Naive thymus-derived CD8-positive, alpha-beta T cell (primary cell): ENCODE data around the gene ATF6B. TPM values are rescaled to one million over a fixed set of nuclear protein-coding genes. Genes with fewer than 3 reads are reported as not detected.
A peak's percentile ranks its signal among the peaks of the same experiment; 100 is the strongest.

ENCODE experiments used
- ATAC-seq, 2 donors: fragments of 150-1000 bp; cut with Tn5 transposase in 1 of 2; sonication (Bioruptor Pico), chemical (Tn5 transposase) in 1 of 2; 1 replicate in 1 of 2; 2 replicates in 1 of 2; pipeline ENCODE4 v1.10.0; 2021; ENCODE audit warnings: mild to moderate bottlenecking in 2 of 2, moderate library complexity in 2 of 2
- POLR2A ChIA-PET: fragments of 350-600 bp; sonication (Branson Sonifier 250); formaldehyde crosslinking; loops from one replicate; lab custom pipeline; 2021; ENCODE audit warnings: antibody characterized with exemption; lab: Charles Lee
- DNase-seq, 10 donors: peaks; one replicate each; pipeline versions ENCODE4 v3.0.0 to v3.0.0-alpha.2; 2020 to 2022
- H3K27ac Mint-ChIP-seq, 10 donors: one replicate each; pipeline ENCODE4 v1.8.0; 2020 to 2022; ENCODE audit warnings: mild to moderate bottlenecking in 10 of 10, mixed read lengths in 10 of 10, moderate library complexity in 4 of 10, inconsistent platforms in 1 of 10
- H3K27me3 Mint-ChIP-seq, 5 donors: one replicate each; pipeline ENCODE4 v1.8.0; 2021 to 2022; ENCODE audit warnings: mixed read lengths in 5 of 5
- H3K36me3 Mint-ChIP-seq, 3 donors: one replicate each; pipeline ENCODE4 v1.8.0; 2020 to 2022; ENCODE audit warnings: mixed read lengths in 3 of 3, mild to moderate bottlenecking in 2 of 3, inconsistent platforms in 1 of 3
- H3K4me1 Mint-ChIP-seq, 4 donors: one replicate each; pipeline ENCODE4 v1.8.0; 2021 to 2022; ENCODE audit warnings: mixed read lengths in 4 of 4
- H3K4me3 Mint-ChIP-seq, 10 donors: one replicate each; pipeline ENCODE4 v1.8.0; 2020 to 2022; ENCODE audit warnings: mild to moderate bottlenecking in 10 of 10, mixed read lengths in 10 of 10, moderate library complexity in 6 of 10, inconsistent platforms in 1 of 10
- H3K9me3 Mint-ChIP-seq, 9 donors: one replicate each; pipeline ENCODE4 v1.8.0; 2020 to 2022; ENCODE audit warnings: mixed read lengths in 9 of 9, mild to moderate bottlenecking in 3 of 9, inconsistent platforms in 1 of 9, moderate library complexity in 1 of 9
- polyA plus RNA-seq, 3 donors: library from polyadenylated mRNA; unstranded; fragments of 300-500 nt; fragmentation: Illumina TruSeq; gene quantifications; one replicate each; pipeline ENCODE4 v1.2.3, GENCODE V29; 2021
- total RNA-seq, 8 experiments: library from RNA in 2 of 8; stranded (reverse) in 2 of 8; gene quantifications; one replicate each; pipeline ENCODE4 v1.2.3 and lab custom pipeline; 2021 to 2026

ATF6B gene
- total and polyA plus RNA-seq, 5 experiments from 2014 or later = 17.5 to 141 (median 25.7) TPM

DNA sequence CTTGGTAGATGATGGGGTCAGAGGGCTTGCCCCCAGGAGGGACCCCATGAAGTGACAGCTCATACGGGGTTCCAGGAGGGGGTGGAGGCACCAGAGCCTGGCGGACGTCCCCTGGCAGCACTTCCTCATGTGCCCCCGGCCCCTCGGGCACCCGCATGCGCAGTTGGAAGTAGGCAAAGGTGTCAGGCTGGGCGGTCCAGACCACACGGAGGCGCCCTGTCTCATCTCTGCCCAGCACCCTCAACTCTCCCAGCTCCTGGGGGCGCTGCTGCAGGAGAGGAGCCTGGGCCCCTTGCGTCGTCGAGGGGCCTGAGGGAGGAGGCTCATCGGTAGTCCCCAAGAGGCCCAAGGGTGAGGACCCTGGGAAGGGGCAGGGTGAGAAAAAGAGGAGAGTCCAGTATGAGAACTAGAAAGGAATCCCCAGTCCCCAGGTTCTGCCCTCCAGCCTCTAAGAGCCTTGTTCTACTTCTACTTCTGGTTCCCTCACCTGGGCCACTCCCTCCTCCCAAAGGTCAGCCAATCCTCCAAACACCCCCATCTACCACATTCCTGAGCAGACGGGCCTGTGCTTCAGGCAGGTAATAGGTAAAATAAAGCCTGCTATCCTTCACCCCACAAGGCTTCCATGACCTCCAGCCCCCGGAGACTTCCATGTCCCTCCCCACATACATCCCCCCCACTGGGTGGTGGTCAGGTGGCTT, 42.1 kb downstream of the ATF6B start:
- POLR2A ChIA-PET = no interaction called here
- Mint-ChIP-seq H3K27me3 (peaks cover 6 to 33% (median 27%) of the 10 kb centered on the region in 5 donors), H3K4me3 (peak overlapping the region in 4 of 10 donors; percentile 22 to 63 (median 28)), H3K36me3 (peaks cover 0 to 2% (median 2%) of the 10 kb centered on the region in 3 donors), H3K27ac (peak overlapping the region in 2 of 10 donors; percentile 28 to 34), H3K4me1 (peaks cover 1 to 5% (median 3%) of the 10 kb centered on the region in 4 donors), H3K9me3 (peaks cover 0 to 2% (median 0%) of the 10 kb centered on the region in 9 donors)
- DNase-seq (peak in 1 of 10 donors; percentile 57), ATAC-seq (no peak)

DNA sequence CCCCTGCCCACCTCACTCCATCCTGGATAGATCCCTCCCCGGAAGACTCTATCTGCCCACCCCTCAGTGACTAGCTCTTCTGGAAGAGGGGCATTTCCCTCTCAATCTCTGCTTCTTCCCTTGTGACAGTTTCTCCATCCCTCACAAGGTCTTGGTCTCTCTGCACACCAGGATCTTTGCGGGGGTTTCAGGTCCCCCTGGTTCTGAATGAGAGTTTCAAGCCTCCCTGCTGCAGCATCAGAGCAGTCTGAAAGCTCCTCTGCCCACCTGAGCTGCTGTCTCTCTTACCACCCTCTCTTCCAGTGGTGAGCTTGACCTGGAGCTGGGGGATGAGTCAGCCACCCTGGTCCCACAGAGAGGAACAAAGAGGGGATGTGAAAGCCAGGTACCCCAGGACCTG, 43.3 kb downstream of the ATF6B start:
- peaks cover 0 to 2% (median 2%) of the 10 kb centered on the region in 3 donors for H3K36me3 Mint-ChIP-seq
- ATAC-seq (no peak), DNase-seq (peak in 1 of 10 donors; percentile 24)
- H3K4me3 Mint-ChIP-seq = no peak overlapping the region
- H3K27me3 Mint-ChIP-seq = peaks cover 5 to 33% (median 27%) of the 10 kb centered on the region in 5 donors
- POLR2A ChIA-PET = no interaction called here
- H3K27ac Mint-ChIP-seq = no peak overlapping the region
- H3K4me1 Mint-ChIP-seq = peaks cover 1 to 5% (median 3%) of the 10 kb centered on the region in 4 donors
- H3K9me3 Mint-ChIP-seq = peaks cover 0 to 2% (median 0%) of the 10 kb centered on the region in 9 donors

DNA sequence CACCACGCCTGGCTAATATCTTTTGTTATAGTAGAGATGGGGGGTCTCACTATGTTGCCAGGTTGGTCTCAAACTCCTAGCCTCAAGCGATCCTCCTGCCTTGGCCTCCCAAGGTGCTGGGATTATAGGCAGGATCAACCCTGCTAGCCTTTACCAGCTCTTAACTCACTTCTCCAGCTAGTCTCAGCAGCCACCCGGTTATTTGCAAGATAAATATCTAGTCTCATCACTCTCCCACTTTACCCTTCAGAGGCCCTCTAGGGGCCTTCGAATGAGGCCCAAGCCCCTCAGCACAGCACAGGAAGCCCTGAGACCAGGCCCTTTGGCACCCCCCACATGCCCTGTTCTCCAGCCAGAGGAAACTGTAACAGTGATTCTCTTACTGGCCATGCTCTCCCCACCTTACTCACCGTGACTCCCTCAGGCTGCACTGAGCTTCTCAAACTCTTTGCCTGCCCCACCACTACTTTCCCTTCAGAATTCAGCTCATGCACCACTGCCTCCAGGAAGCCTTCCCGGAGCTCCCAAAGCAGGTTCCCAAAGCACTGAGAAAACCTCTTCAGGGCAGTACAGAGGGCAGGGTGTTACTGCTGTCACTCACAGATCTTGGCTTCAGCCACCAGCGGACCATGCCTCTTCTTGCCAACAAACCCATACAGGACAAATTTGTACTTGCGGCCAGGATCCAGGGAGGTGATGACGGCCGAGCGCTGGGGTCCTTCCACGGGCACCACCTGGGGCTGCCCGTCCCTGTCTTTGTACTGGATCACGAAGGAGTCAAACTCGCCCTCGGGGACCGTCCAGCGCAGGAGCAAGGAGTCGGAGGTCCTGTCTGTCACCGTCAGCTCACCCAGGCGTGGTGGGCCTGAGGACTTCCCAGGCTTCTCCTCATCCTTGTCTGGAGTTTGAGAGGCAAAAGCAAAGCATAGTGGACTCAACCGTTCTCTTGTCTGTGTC, 44.0 kb downstream of the ATF6B start:
- DNase-seq = peak in 1 of 10 donors; percentile 34
- Mint-ChIP-seq H3K4me3 (no peak overlapping the region), H3K9me3 (peaks cover 0 to 2% (median 0%) of the 10 kb centered on the region in 9 donors), H3K27me3 (peaks cover 5 to 33% (median 23%) of the 10 kb centered on the region in 5 donors), H3K36me3 (peaks cover 0 to 2% (median 2%) of the 10 kb centered on the region in 3 donors), H3K27ac (peak overlapping the region in 1 of 10 donors; percentile 51), H3K4me1 (peaks cover 1 to 5% (median 3%) of the 10 kb centered on the region in 4 donors)
- no peak for ATAC-seq
- POLR2A ChIA-PET = no interaction called here

DNA sequence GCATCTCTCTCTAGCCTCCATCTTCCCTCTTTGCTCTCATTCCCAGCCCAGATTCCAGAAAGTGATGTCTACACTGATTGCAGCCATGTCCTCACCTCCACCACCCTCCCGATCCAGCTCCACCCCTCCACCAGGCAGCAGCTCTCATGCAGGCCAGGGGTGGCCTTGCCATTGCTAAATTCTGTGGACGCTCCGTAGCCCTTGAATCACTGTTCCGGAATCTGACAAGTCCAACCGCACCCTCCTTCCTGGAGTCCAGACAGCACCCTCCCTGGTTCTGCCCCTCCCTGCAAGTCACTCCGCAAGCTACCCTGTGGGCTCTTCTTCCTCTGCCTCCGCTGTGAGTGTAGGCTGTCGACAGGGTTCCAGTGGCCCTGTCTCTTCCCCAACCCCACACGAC, 45.1 kb downstream of the ATF6B start:
- H3K27me3 Mint-ChIP-seq = peaks cover 5 to 33% (median 21%) of the 10 kb centered on the region in 5 donors
- ATAC-seq (no peak), DNase-seq (no peak)
- H3K4me1 Mint-ChIP-seq = peaks cover 1 to 5% (median 3%) of the 10 kb centered on the region in 4 donors
- POLR2A ChIA-PET = interaction anchor here (0.9 kb wide), 1 partner anchor 53 kb away, joined by 3 read pairs; no protein-coding TSS in a partner anchor
- peak overlapping the region in 2 of 10 donors; percentile 60 to 77 for H3K27ac Mint-ChIP-seq
- H3K9me3 Mint-ChIP-seq = peaks cover 0 to 2% (median 0%) of the 10 kb centered on the region in 9 donors
- no peak overlapping the region for H3K4me3 Mint-ChIP-seq
- H3K36me3 Mint-ChIP-seq = peaks cover 0 to 2% (median 2%) of the 10 kb centered on the region in 3 donors

DNA sequence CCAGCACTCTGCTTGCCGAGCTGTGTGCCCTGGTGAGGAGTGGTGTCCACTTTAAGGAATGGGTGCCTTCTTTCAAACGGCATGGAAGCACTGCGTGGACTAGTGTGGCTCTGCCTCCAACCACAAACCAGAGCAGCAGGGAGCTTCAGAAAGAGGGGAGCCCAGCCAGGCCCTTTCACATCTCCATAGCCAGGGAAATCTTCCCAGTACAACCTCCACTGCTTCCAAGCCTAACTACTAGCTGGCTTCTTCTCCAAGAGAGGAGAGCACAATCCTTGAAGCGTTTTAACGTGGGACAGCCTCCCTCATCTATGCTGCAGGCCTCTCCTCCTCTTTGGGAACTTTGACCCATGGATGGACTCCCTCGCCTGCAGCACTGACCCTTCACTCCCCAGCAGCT, 45.6 kb downstream of the ATF6B start:
- peaks cover 0 to 2% (median 0%) of the 10 kb centered on the region in 9 donors for H3K9me3 Mint-ChIP-seq
- peaks cover 1 to 5% (median 3%) of the 10 kb centered on the region in 4 donors for H3K4me1 Mint-ChIP-seq
- H3K27me3 Mint-ChIP-seq = peaks cover 5 to 33% (median 21%) of the 10 kb centered on the region in 5 donors
- ATAC-seq = no peak
- no peak overlapping the region for H3K27ac Mint-ChIP-seq
- POLR2A ChIA-PET = interaction anchor here (0.9 kb wide), 1 partner anchor 54 kb away, joined by 3 read pairs; no protein-coding TSS in a partner anchor
- H3K36me3 Mint-ChIP-seq = peaks cover 0 to 2% (median 2%) of the 10 kb centered on the region in 3 donors
- no peak for DNase-seq
- H3K4me3 Mint-ChIP-seq = no peak overlapping the region

DNA sequence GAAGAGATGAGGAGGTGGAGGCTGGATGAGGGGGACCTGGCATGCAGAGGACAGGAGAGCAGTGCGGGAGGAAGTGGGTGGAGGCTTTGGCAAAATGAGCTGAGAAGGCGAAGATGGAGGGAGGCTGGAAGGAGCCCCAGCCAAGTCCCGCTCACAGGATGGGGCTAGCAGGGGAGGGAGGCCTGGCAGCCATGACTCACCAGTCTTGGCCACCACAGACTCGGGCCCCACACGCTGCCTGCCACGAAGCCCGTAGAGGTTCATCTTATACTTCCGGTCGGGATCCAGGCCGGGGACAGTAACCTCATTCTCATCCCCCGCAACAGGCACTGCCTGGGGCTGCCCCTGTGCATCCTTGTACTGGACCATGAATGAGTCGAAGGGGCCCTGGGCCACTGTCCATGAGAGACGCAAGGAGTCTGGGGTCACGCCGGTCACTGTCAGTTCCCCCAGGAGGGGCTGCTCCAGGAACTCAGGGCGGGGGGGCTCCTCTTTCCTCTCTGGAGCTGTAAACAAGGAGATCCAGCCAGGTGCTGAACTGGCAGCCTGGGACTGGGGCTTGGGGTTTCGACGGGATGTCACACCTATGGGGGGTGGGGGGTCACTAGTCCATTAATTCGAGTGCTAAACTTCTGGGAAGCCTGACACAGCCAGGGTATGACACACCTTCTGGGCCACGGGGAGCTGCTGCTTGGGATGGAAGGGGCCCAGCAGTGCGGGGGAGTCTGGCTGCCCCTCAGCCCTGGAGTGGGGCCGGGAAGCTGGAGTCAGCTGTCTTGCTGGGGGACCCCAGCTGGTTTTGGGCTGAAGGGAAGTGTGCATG, 46.7 kb downstream of the ATF6B start:
- DNase-seq = no peak
- H3K4me3 Mint-ChIP-seq = no peak overlapping the region
- no peak overlapping the region for H3K27ac Mint-ChIP-seq
- POLR2A ChIA-PET = no interaction called here
- ATAC-seq = no peak
- peaks cover 3 to 26% (median 16%) of the 10 kb centered on the region in 5 donors for H3K27me3 Mint-ChIP-seq
- H3K4me1 Mint-ChIP-seq = peaks cover 0 to 2% (median 0%) of the 10 kb centered on the region in 4 donors
- peaks cover 0 to 2% (median 2%) of the 10 kb centered on the region in 3 donors for H3K36me3 Mint-ChIP-seq
- peaks cover 0 to 2% (median 0%) of the 10 kb centered on the region in 9 donors for H3K9me3 Mint-ChIP-seq

DNA sequence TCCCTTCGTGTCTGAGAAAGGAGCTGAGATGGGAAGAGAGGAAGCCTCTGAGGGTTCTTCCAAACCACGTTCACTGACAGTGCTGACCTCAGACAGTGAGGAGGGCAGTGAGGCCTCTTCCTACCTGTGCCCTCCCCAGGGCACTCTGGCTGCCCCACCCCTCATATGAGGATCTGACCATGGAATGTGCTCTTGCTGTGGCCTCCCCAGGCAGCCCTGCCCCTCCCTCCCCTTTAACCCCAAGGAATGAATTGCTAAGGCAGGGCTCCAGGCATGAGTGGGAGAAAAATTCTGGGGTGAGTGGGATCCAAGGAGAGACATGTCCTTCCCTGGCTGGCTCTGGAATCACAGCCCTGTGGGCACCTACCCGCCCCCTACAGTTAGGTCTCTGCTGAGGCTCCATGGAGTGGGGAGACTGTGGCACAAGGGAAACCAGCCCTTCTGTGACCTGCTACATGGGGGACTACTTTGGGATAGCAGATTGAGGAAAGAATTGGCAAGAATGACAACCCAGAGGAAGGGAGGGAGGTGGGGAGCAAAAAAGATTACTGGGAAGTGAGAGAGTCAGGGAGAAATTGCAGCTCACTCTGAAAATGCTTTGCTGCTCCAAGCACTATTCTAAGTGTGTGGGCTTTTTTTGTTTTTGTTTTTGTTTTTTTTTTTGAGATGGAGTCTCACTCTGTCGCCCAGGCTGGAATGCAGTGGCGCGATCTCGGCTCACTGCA, 48.3 kb downstream of the ATF6B start:
- Mint-ChIP-seq H3K27ac (no peak overlapping the region), H3K27me3 (peaks cover 0 to 10% (median 8%) of the 10 kb centered on the region in 5 donors), H3K4me1 (peaks cover 0 to 2% (median 0%) of the 10 kb centered on the region in 4 donors), H3K36me3 (peaks cover 0 to 2% (median under 1%) of the 10 kb centered on the region in 3 donors), H3K4me3 (no peak overlapping the region), H3K9me3 (peaks cover 0 to 2% (median 0%) of the 10 kb centered on the region in 9 donors)
- DNase-seq (no peak), ATAC-seq (no peak)
- POLR2A ChIA-PET = no interaction called here

DNA sequence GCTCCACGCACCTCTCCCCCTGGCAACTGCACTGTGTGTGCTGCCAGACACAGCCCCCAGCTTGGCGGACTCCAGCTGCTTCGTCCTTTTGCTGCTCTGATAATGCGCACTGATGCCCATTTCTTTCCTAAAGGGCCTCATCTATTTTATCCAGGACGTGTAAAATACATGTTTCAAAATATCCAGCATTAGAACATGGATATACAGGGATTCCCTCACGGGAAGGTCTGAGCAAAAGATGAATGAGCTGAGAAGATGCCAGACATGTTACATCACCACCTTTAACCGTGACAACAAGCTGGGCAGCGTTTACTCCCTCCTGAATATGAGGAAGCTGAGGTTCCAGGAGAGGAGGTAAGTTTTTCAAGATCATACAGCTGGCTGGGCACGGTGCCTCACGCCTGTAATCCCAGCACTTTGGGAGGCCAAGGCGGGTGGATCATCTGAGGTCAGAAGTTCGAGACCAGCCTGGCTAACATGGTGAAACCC, 51.7 kb downstream of the ATF6B start:
- H3K4me3 Mint-ChIP-seq = no peak overlapping the region
- H3K36me3 Mint-ChIP-seq = no peaks in the 10 kb centered on the region
- no peak for DNase-seq
- POLR2A ChIA-PET = no interaction called here
- H3K27ac Mint-ChIP-seq = peak overlapping the region in 1 of 10 donors; percentile 9
- no peak for ATAC-seq
- peaks cover 0 to 3% (median 0%) of the 10 kb centered on the region in 4 donors for H3K4me1 Mint-ChIP-seq
- no peaks in the 10 kb centered on the region for H3K9me3 Mint-ChIP-seq
- peaks cover 0 to 1% (median 0%) of the 10 kb centered on the region in 5 donors for H3K27me3 Mint-ChIP-seq

DNA sequence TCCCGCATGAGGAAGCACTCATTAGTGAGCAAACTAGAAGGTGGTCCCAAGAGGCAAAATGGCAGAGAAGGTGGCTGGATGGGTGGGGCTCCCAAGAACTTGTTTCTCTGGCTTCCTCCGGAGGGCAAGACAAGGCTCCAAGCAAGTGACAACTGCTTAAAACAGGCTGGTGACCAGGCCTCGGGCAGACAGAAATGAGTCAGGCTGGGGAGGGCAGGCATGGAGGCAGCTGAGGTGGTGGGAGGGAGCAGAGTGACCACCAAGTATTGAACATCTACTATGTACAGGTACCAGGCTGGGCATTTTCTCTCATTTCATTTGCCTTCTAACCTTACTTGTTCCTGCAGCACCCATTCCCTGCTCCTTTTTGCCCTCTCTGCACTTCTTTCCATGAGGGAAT, 52.3 kb downstream of the ATF6B start:
- H3K27ac Mint-ChIP-seq = peak overlapping the region in 2 of 10 donors; percentile 9 to 21
- peaks cover 0 to 3% (median 0%) of the 10 kb centered on the region in 4 donors for H3K4me1 Mint-ChIP-seq
- H3K27me3 Mint-ChIP-seq = peaks cover 0 to 1% (median 0%) of the 10 kb centered on the region in 5 donors
- no peaks in the 10 kb centered on the region for H3K36me3 Mint-ChIP-seq
- no peaks in the 10 kb centered on the region for H3K9me3 Mint-ChIP-seq
- ATAC-seq (no peak), DNase-seq (no peak)
- H3K4me3 Mint-ChIP-seq = no peak overlapping the region
- POLR2A ChIA-PET = no interaction called here

DNA sequence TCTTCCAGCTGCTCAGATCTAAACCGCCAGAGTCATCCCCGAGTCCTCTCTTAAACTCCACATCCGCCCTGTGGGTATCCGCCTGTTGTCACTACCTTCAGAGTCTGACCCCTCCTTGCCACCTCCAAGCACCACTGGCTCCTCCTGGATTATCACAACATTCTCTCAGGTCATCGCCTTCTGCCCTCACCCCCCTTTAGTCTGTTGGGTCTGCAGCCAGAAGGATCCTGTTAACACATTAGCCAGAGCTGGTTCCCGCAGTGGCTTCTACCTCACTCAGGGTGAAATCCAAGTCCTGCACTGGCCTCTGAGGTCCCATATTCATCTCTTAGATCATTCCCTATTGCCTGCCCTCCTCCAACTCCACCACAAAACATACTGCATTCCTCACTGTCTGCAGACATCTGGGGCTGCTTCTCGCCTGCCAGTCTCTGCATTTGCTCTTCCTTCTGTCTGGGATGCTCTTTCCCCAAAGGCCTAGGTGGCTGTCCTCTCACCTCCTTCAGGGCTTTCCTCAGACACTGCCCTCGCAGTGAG, 53.0 kb downstream of the ATF6B start:
- no peak for DNase-seq
- Mint-ChIP-seq H3K9me3 (no peaks in the 10 kb centered on the region), H3K4me3 (no peak overlapping the region), H3K27ac (peak overlapping the region in 2 of 10 donors; percentile 21 to 33), H3K27me3 (peaks cover 0 to 1% (median 0%) of the 10 kb centered on the region in 5 donors), H3K36me3 (no peaks in the 10 kb centered on the region), H3K4me1 (peaks cover 0 to 3% (median 0%) of the 10 kb centered on the region in 4 donors)
- no peak for ATAC-seq
- POLR2A ChIA-PET = no interaction called here

DNA sequence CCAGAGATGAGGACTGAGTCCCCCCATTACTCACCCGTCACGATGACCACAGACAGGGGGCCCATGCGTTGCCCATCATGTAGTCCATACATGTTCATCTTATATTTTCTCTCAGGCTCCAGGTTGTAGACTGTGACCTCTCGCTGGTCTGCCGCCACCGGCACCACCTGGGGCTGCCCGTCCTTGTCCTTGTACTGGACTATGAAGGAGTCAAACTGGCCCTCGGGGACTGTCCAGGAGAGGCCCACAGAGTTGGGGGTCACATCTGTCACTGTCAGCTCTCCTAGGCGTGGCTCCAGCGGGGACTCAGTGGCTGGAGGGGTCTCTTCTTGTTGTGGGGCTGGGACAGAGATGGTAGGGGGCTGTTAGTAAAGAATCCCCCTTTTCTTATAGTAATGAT, 54.4 kb downstream of the ATF6B start:
- Mint-ChIP-seq H3K4me1 (peaks cover 0 to 3% (median 0%) of the 10 kb centered on the region in 4 donors), H3K27me3 (peaks cover 0 to 1% (median 0%) of the 10 kb centered on the region in 5 donors), H3K4me3 (no peak overlapping the region), H3K9me3 (no peaks in the 10 kb centered on the region), H3K36me3 (peaks cover 0 to 4% (median 0%) of the 10 kb centered on the region in 3 donors), H3K27ac (peak overlapping the region in 1 of 10 donors; percentile 37)
- no peak for DNase-seq
- POLR2A ChIA-PET = no interaction called here
- no peak for ATAC-seq
